Activated naive CD8-positive, alpha-beta T cell treated with anti-CD3 and anti-CD28 coated beads for 36 hours (primary cell): Measurements from ENCODE around the gene ACTN2. TPM values are rescaled to one million over a fixed set of nuclear protein-coding genes. Genes with fewer than 3 reads are reported as not detected.
A peak's percentile ranks its signal among the peaks of the same experiment; 100 is the strongest.

Experiments used
- DNase-seq: peaks from one replicate; pipeline ENCODE4 v3.0.0; 2021
- H3K27ac Mint-ChIP-seq: one replicate; pipeline ENCODE4 v1.8.0; 2022; ENCODE audit warnings: mild to moderate bottlenecking, moderate library complexity, mixed read lengths
- H3K27me3 Mint-ChIP-seq: one replicate; pipeline ENCODE4 v1.8.0; 2022; ENCODE audit warnings: mild to moderate bottlenecking, mixed read lengths
- H3K36me3 Mint-ChIP-seq: one replicate; pipeline ENCODE4 v1.8.0; 2021; ENCODE audit warnings: mild to moderate bottlenecking, mixed read lengths
- H3K4me1 Mint-ChIP-seq: one replicate; pipeline ENCODE4 v1.8.0; 2021; ENCODE audit warnings: mixed read lengths
- H3K4me3 Mint-ChIP-seq: one replicate; pipeline ENCODE4 v1.8.0; 2022; ENCODE audit warnings: mild to moderate bottlenecking, moderate library complexity, mixed read lengths
- H3K9me3 Mint-ChIP-seq: one replicate; pipeline ENCODE4 v1.8.0; 2022; ENCODE audit warnings: mixed read lengths
- total RNA-seq, 2 experiments: library from RNA; stranded (reverse); gene quantifications; one replicate each; pipeline ENCODE4 v1.2.3, GENCODE V29; 2021

The ACTN2 gene
- total RNA-seq, 2 experiments from 2014 or later = 0.37 to 0.38 TPM

GRCh38 chr1:236681219-236681618 is 5.1 kb upstream of the ACTN2 start:
- H3K27ac Mint-ChIP-seq = no peak overlapping the region
- no peaks in the 10 kb centered on the region for H3K36me3 Mint-ChIP-seq
- peaks cover 3% of the 10 kb centered on the region for H3K4me1 Mint-ChIP-seq
- H3K27me3 Mint-ChIP-seq = peaks cover 30% of the 10 kb centered on the region
- H3K9me3 Mint-ChIP-seq = peaks cover 5% of the 10 kb centered on the region
- no peak overlapping the region for H3K4me3 Mint-ChIP-seq
- no peak for DNase-seq

GRCh38 chr1:236685205-236685916 is 938 bp upstream of the ACTN2 start:
- Mint-ChIP-seq H3K36me3 (peaks cover 2% of the 10 kb centered on the region), H3K4me1 (peaks cover 11% of the 10 kb centered on the region), H3K4me3 (peak overlapping the region; percentile 68), H3K9me3 (peaks cover 5% of the 10 kb centered on the region), H3K27ac (no peak overlapping the region), H3K27me3 (peaks cover 42% of the 10 kb centered on the region)
- DNase-seq = no peak

- peak overlapping the region; percentile 60 for H3K4me3 Mint-ChIP-seq
Measured at GRCh38 chr1:236686815-236687160, 489 bp downstream of the ACTN2 start.

GRCh38 chr1:236687273-236687672 is 974 bp downstream of the ACTN2 start:
- H3K27me3 Mint-ChIP-seq = peaks cover 53% of the 10 kb centered on the region
- no peak for DNase-seq
- peaks cover 2% of the 10 kb centered on the region for H3K36me3 Mint-ChIP-seq
- peaks cover 5% of the 10 kb centered on the region for H3K9me3 Mint-ChIP-seq
- peaks cover 11% of the 10 kb centered on the region for H3K4me1 Mint-ChIP-seq
- H3K27ac Mint-ChIP-seq = no peak overlapping the region
- peak overlapping the region; percentile 60 for H3K4me3 Mint-ChIP-seq

More at GRCh38 chr1:236686815-236687160, 489 bp downstream of the ACTN2 start:
- Mint-ChIP-seq H3K27me3 (peaks cover 48% of the 10 kb centered on the region), H3K9me3 (peaks cover 5% of the 10 kb centered on the region), H3K4me1 (peaks cover 11% of the 10 kb centered on the region), H3K27ac (no peak overlapping the region), H3K36me3 (peaks cover 2% of the 10 kb centered on the region)
- DNase-seq = peak; percentile 4

- Mint-ChIP-seq H3K27ac (no peak overlapping the region), H3K4me1 (peaks cover 11% of the 10 kb centered on the region), H3K9me3 (peaks cover 5% of the 10 kb centered on the region), H3K27me3 (peaks cover 63% of the 10 kb centered on the region), H3K36me3 (peaks cover 2% of the 10 kb centered on the region), H3K4me3 (no peak overlapping the region)
- no peak for DNase-seq
Measured at GRCh38 chr1:236688705-236689104, 2.4 kb downstream of the ACTN2 start.

- DNase-seq = no peak
- no peak overlapping the region for H3K4me3 Mint-ChIP-seq
- H3K27me3 Mint-ChIP-seq = peaks cover 68% of the 10 kb centered on the region
- peaks cover 11% of the 10 kb centered on the region for H3K4me1 Mint-ChIP-seq
- H3K36me3 Mint-ChIP-seq = peaks cover 2% of the 10 kb centered on the region
- peaks cover 5% of the 10 kb centered on the region for H3K9me3 Mint-ChIP-seq
- no peak overlapping the region for H3K27ac Mint-ChIP-seq
Measured at GRCh38 chr1:236689713-236690569, 3.6 kb downstream of the ACTN2 start.

GRCh38 chr1:236691348-236691747 is 5.0 kb downstream of the ACTN2 start:
- H3K4me1 Mint-ChIP-seq = peaks cover 8% of the 10 kb centered on the region
- H3K27me3 Mint-ChIP-seq = peaks cover 62% of the 10 kb centered on the region
- H3K36me3 Mint-ChIP-seq = peaks cover 2% of the 10 kb centered on the region
- no peak overlapping the region for H3K27ac Mint-ChIP-seq
- no peaks in the 10 kb centered on the region for H3K9me3 Mint-ChIP-seq
- no peak overlapping the region for H3K4me3 Mint-ChIP-seq
- no peak for DNase-seq

GRCh38 chr1:236692128-236692527 is 5.8 kb downstream of the ACTN2 start:
- Mint-ChIP-seq H3K36me3 (peaks cover 2% of the 10 kb centered on the region), H3K9me3 (no peaks in the 10 kb centered on the region), H3K4me1 (peaks cover 5% of the 10 kb centered on the region), H3K27me3 (peaks cover 63% of the 10 kb centered on the region), H3K4me3 (no peak overlapping the region), H3K27ac (no peak overlapping the region)
- DNase-seq = no peak

- DNase-seq = no peak
- Mint-ChIP-seq H3K27ac (no peak overlapping the region), H3K4me1 (no peaks in the 10 kb centered on the region), H3K36me3 (no peaks in the 10 kb centered on the region), H3K27me3 (peaks cover 61% of the 10 kb centered on the region), H3K9me3 (no peaks in the 10 kb centered on the region), H3K4me3 (no peak overlapping the region)
Measured at GRCh38 chr1:236692742-236693141, 6.4 kb downstream of the ACTN2 start.

- H3K4me3 Mint-ChIP-seq = no peak overlapping the region
- H3K4me1 Mint-ChIP-seq = no peaks in the 10 kb centered on the region
- no peak overlapping the region for H3K27ac Mint-ChIP-seq
- H3K9me3 Mint-ChIP-seq = no peaks in the 10 kb centered on the region
- DNase-seq = no peak
- H3K27me3 Mint-ChIP-seq = peaks cover 42% of the 10 kb centered on the region
- no peaks in the 10 kb centered on the region for H3K36me3 Mint-ChIP-seq
Measured at GRCh38 chr1:236699366-236699765, 13.1 kb downstream of the ACTN2 start.

- H3K27me3 Mint-ChIP-seq = peaks cover 32% of the 10 kb centered on the region
- H3K4me3 Mint-ChIP-seq = no peak overlapping the region
- H3K4me1 Mint-ChIP-seq = no peaks in the 10 kb centered on the region
- no peaks in the 10 kb centered on the region for H3K36me3 Mint-ChIP-seq
- DNase-seq = no peak
- no peaks in the 10 kb centered on the region for H3K9me3 Mint-ChIP-seq
- H3K27ac Mint-ChIP-seq = no peak overlapping the region
Measured at GRCh38 chr1:236700903-236701302, 14.6 kb downstream of the ACTN2 start.

- no peaks in the 10 kb centered on the region for H3K36me3 Mint-ChIP-seq
- H3K27me3 Mint-ChIP-seq = peaks cover 31% of the 10 kb centered on the region
- DNase-seq = no peak
- H3K4me1 Mint-ChIP-seq = no peaks in the 10 kb centered on the region
- H3K9me3 Mint-ChIP-seq = no peaks in the 10 kb centered on the region
- no peak overlapping the region for H3K4me3 Mint-ChIP-seq
- no peak overlapping the region for H3K27ac Mint-ChIP-seq
Measured at GRCh38 chr1:236701782-236702181, 15.5 kb downstream of the ACTN2 start.

- H3K27me3 Mint-ChIP-seq = peaks cover 26% of the 10 kb centered on the region
- H3K4me1 Mint-ChIP-seq = no peaks in the 10 kb centered on the region
- no peaks in the 10 kb centered on the region for H3K36me3 Mint-ChIP-seq
- H3K27ac Mint-ChIP-seq = no peak overlapping the region
- no peak overlapping the region for H3K4me3 Mint-ChIP-seq
- H3K9me3 Mint-ChIP-seq = no peaks in the 10 kb centered on the region
- no peak for DNase-seq
Measured at GRCh38 chr1:236702791-236703394, 16.6 kb downstream of the ACTN2 start.

- Mint-ChIP-seq H3K27ac (no peak overlapping the region), H3K4me1 (no peaks in the 10 kb centered on the region), H3K4me3 (no peak overlapping the region), H3K9me3 (no peaks in the 10 kb centered on the region), H3K27me3 (peaks cover 24% of the 10 kb centered on the region), H3K36me3 (no peaks in the 10 kb centered on the region)
- no peak for DNase-seq
Measured at GRCh38 chr1:236705771-236706170, 19.5 kb downstream of the ACTN2 start.

GRCh38 chr1:236706183-236706582 is 19.9 kb downstream of the ACTN2 start:
- Mint-ChIP-seq H3K36me3 (no peaks in the 10 kb centered on the region), H3K4me3 (no peak overlapping the region), H3K4me1 (no peaks in the 10 kb centered on the region), H3K27me3 (peaks cover 28% of the 10 kb centered on the region), H3K27ac (no peak overlapping the region), H3K9me3 (no peaks in the 10 kb centered on the region)
- no peak for DNase-seq
